Activated CD8-positive, alpha-beta memory T cell treated with anti-CD3 and anti-CD28 coated beads, Interleukin-2, amount 50 U/mL, for 48 hours (primary cell): ENCODE measurements around the gene ZBTB46.
"Not testable (repeated sequence)": the region's sequence is repeated elsewhere in the genome, so short reads cannot be mapped to it uniquely, and the experiment has no call there.

Source experiments
- DNase-seq: peaks from one replicate; pipeline ENCODE4 v3.0.0-alpha.2; 2020

The ZBTB46 gene

GRCh38 chr20:63830841-63831588, at the start of gene ZBTB46:
Gene ZBTB46, minus strand, starts transcription at chr20:63831264. Its CDS starts 40,507 bp downstream, at chr20:63790757.
- peak; percentile 74 for DNase-seq

GRCh38 chr20:63878899-63879663, 48.0 kb upstream of the ZBTB46 start:
- DNase-seq: no peak

GRCh38 chr20:63877755-63878470, 46.8 kb upstream of the ZBTB46 start:
- no peak for DNase-seq

GRCh38 chr20:63876489-63877036, 45.5 kb upstream of the ZBTB46 start:
- no peak for DNase-seq

- DNase-seq: not testable (repeated sequence)
Observed at GRCh38 chr20:63874241-63874640, 43.2 kb upstream of the ZBTB46 start.

GRCh38 chr20:63873477-63873971, 42.5 kb upstream of the ZBTB46 start:
- DNase-seq: no peak

- no peak for DNase-seq
Observed at GRCh38 chr20:63868264-63868663, 37.2 kb upstream of the ZBTB46 start.

- DNase-seq: not testable (repeated sequence)
Observed at GRCh38 chr20:63867042-63867441, 36.0 kb upstream of the ZBTB46 start.

- peak; percentile 97 for DNase-seq
Observed at GRCh38 chr20:63864978-63865640, 34.0 kb upstream of the ZBTB46 start, which contains the start of gene TPD52L2. Gene TPD52L2, plus strand, starts transcription at chr20:63865270. Its CDS starts 96 bp downstream, at chr20:63865366.

GRCh38 chr20:63864545-63864977, 33.5 kb upstream of the ZBTB46 start:
- no peak for DNase-seq

- peak; percentile 86 for DNase-seq
Observed at GRCh38 chr20:63863798-63864544, 32.9 kb upstream of the ZBTB46 start.

GRCh38 chr20:63863021-63863797, 32.1 kb upstream of the ZBTB46 start:
- no peak for DNase-seq

GRCh38 chr20:63861981-63862901, 31.2 kb upstream of the ZBTB46 start:
- DNase-seq: no peak

GRCh38 chr20:63861365-63861934, 30.4 kb upstream of the ZBTB46 start, which contains the start of gene ABHD16B:
Gene ABHD16B, plus strand, starts transcription at chr20:63861498. Its CDS starts 43 bp downstream, at chr20:63861541.
- DNase-seq: no peak

- DNase-seq: no peak
Observed at GRCh38 chr20:63860325-63861051, 29.4 kb upstream of the ZBTB46 start.

GRCh38 chr20:63859166-63859699, 28.2 kb upstream of the ZBTB46 start:
- DNase-seq: no peak

GRCh38 chr20:63858393-63859165, 27.5 kb upstream of the ZBTB46 start:
- no peak for DNase-seq
